Large intestine (tissue), 3 donors: Measurements from ENCODE around the gene SLC22A1. TPM values are rescaled to one million over a fixed set of nuclear protein-coding genes. Genes with fewer than 3 reads are reported as not detected.

Experiments used
- DNase-seq, 2 donors: peaks; one replicate each; pipeline versions ENCODE4 v3.0.0 to v3.0.0-alpha.2; 2013
- H3K27ac ChIP-seq: one replicate; pipeline ENCODE4 v1.5.1; 2013; ENCODE audit warnings: low read length
- H3K27me3 ChIP-seq: 2 replicates; pipeline ENCODE4 v1.6.1; 2013; ENCODE audit warnings: low read length; ENCODE audit not compliant: control insufficient read depth, insufficient read depth
- H3K36me3 ChIP-seq: 2 replicates; pipeline ENCODE4 v1.6.1; 2013; ENCODE audit warnings: low read length; ENCODE audit not compliant: control insufficient read depth, insufficient read depth
- H3K4me1 ChIP-seq: one replicate; pipeline ENCODE4 v1.6.1; 2013; ENCODE audit warnings: low read length; ENCODE audit not compliant: control insufficient read depth, insufficient read depth
- H3K4me3 ChIP-seq: one replicate; pipeline ENCODE4 v1.5.1; 2013; ENCODE audit warnings: low read length
- H3K9me3 ChIP-seq: one replicate; pipeline ENCODE4 v1.6.1; 2013; ENCODE audit warnings: mild to moderate bottlenecking, low read depth, low read length, moderate library complexity; ENCODE audit not compliant: control insufficient read depth
- WGBS: methylation state at CpG from one replicate; pipeline ENCODE4 v1.1.5; 2013; ENCODE audit warnings: low lambda C conversion rate; ENCODE audit not compliant: insufficient coverage; 5-methylcytosine and 5-hydroxymethylcytosine counted together
- polyA plus RNA-seq: library from polyadenylated mRNA; unstranded; fragments of 120-200 nt; gene quantifications from one replicate; pipeline ENCODE4 v1.2.1, GENCODE V29; 2013

Gene SLC22A1
- polyA plus RNA-seq, 1 donor, result 0.57 TPM

DNA sequence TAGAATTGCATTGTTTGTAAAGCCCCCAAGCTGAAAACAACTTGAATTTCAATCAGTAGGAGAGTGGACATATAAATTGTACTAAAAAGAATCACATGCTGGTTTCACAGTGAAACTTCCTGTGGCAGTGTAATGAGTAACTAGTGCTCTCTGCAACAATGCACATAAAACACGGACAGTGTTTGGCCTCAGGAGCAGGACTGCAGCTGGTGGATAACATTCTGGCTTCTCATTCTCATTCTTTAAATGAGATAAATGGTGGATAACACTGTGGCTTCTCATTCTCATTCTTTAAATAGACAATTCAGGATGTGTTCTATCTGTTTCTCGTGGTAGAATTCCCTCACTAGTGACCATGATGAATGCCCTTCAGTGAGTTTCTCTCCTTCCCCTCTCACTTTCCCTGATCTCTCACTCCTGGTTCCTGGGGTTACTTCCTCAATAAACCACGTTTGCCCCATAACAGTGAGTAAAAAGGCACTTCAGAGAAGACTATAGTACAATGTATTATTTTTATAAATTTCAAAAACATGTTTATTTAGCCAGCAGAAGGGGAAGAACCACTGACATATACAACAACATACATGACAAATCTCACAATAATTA, 77.1 kb downstream of the SLC22A1 start:
- 0% methylated on average over 2 of the region's 3 CpGs for WGBS
- Histone ChIP-seq H3K27ac (peak overlapping the region; percentile 62), H3K36me3 (no peaks in the 10 kb centered on the region), H3K4me1 (peaks cover 7% of the 10 kb centered on the region), H3K27me3 (no peaks in the 10 kb centered on the region), H3K4me3 (no peak overlapping the region), H3K9me3 (peaks cover 11% of the 10 kb centered on the region)
- DNase-seq, result peak; percentile 36 to 84

GRCh38 chr6:160201061-160201460, 79.4 kb downstream of the SLC22A1 start:
- H3K9me3 ChIP-seq, result no peaks in the 10 kb centered on the region
- no peak for DNase-seq
- H3K36me3 ChIP-seq, result no peaks in the 10 kb centered on the region
- WGBS, result no CpG with 5 or more reads among the region's 2 CpGs
- H3K27ac ChIP-seq, result no peak overlapping the region
- H3K4me3 ChIP-seq, result no peak overlapping the region
- H3K4me1 ChIP-seq, result peaks cover 7% of the 10 kb centered on the region
- no peaks in the 10 kb centered on the region for H3K27me3 ChIP-seq

- Histone ChIP-seq H3K9me3 (peaks cover 5% of the 10 kb centered on the region), H3K36me3 (no peaks in the 10 kb centered on the region), H3K4me3 (no peak overlapping the region), H3K4me1 (peaks cover 7% of the 10 kb centered on the region), H3K27me3 (no peaks in the 10 kb centered on the region), H3K27ac (no peak overlapping the region)
- no peak for DNase-seq
- WGBS, result no CpG with 5 or more reads among the region's 2 CpGs
Measured at GRCh38 chr6:160202411-160202810, 80.8 kb downstream of the SLC22A1 start.

- Histone ChIP-seq H3K4me1 (peaks cover 7% of the 10 kb centered on the region), H3K27me3 (no peaks in the 10 kb centered on the region), H3K9me3 (peaks cover 8% of the 10 kb centered on the region), H3K4me3 (no peak overlapping the region), H3K27ac (no peak overlapping the region), H3K36me3 (no peaks in the 10 kb centered on the region)
- no CpG with 5 or more reads among the region's 3 CpGs for WGBS
- no peak for DNase-seq
Measured at GRCh38 chr6:160203076-160203475, 81.5 kb downstream of the SLC22A1 start.

DNA sequence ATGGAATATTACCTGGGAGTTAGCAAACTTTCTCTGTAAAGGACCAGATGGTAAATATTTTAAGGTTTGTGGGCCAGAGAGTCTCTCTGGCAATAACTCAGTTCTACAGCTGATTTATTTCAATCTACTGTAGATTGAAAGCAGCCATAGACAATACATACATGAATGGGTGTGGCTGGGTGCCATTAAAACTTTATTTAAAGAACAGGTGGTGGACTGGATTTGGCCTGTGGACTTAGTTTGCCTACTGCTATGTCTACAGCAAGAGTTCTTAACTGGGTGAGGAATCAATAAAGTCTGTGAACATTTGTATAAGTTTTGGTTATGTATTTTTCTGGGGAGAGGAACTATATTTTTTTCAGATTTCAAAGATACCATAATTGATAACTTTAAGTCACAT, 81.9 kb downstream of the SLC22A1 start:
- Histone ChIP-seq H3K9me3 (peaks cover 8% of the 10 kb centered on the region), H3K36me3 (no peaks in the 10 kb centered on the region), H3K4me3 (no peak overlapping the region), H3K27ac (no peak overlapping the region), H3K27me3 (no peaks in the 10 kb centered on the region), H3K4me1 (peaks cover 7% of the 10 kb centered on the region)
- no peak for DNase-seq

DNA sequence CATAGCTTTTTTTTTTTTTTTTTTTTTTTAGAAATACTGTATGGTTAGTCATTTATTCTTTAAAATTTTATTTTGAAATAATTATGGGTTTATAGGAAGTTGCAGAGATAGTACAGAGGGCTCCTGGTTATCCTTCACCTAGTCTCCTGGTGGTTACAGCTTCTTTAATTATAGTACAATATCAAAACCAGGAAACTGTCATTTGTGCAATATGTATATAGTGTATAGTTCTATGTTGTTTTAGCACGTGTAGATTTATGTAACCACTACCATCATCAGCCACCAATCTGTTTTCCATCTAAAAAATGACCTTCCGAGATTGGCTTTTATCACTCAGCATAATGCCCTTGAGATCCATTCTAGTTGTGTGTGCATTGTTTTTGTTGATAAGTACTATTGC, 82.3 kb downstream of the SLC22A1 start:
- Histone ChIP-seq H3K4me3 (no peak overlapping the region), H3K4me1 (peaks cover 4% of the 10 kb centered on the region), H3K36me3 (no peaks in the 10 kb centered on the region), H3K27ac (no peak overlapping the region), H3K9me3 (peaks cover 8% of the 10 kb centered on the region), H3K27me3 (no peaks in the 10 kb centered on the region)
- 100% methylated on average over 1 of the region's 2 CpGs for whole genome bisulfite sequencing
- DNase-seq, result no peak

DNA sequence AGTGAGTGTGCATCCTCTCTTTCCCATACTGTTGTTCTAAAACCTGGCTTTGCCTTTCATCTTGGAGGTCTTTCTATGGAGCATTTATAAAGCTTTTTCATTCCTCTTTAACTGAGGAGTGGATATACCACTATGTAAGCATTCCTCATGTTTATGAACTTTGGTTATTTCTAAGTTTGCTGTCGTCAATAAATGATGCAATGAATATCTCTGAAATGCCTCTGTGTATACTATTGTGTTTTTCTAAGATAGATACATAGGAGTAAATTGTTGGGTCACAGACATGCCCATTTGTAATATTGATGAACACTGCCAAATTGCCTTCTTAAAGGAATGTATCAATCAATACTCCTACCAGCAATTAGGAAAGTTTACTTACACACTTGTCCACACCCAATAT, 83.1 kb downstream of the SLC22A1 start:
- peaks cover 8% of the 10 kb centered on the region for H3K9me3 ChIP-seq
- DNase-seq, result no peak
- H3K27me3 ChIP-seq, result no peaks in the 10 kb centered on the region
- no peaks in the 10 kb centered on the region for H3K36me3 ChIP-seq
- no peak overlapping the region for H3K27ac ChIP-seq
- no CpG with 5 or more reads among the region's 1 CpG for WGBS
- no peak overlapping the region for H3K4me3 ChIP-seq
- H3K4me1 ChIP-seq, result no peaks in the 10 kb centered on the region

- no peak overlapping the region for H3K4me3 ChIP-seq
- no peaks in the 10 kb centered on the region for H3K27me3 ChIP-seq
- H3K4me1 ChIP-seq, result no peaks in the 10 kb centered on the region
- WGBS, result 100% methylated on average over 3 of the region's 3 CpGs
- DNase-seq, result no peak
- H3K36me3 ChIP-seq, result no peaks in the 10 kb centered on the region
- no peak overlapping the region for H3K27ac ChIP-seq
- H3K9me3 ChIP-seq, result peaks cover 8% of the 10 kb centered on the region
Measured at GRCh38 chr6:160207618-160208017, 86.0 kb downstream of the SLC22A1 start.

Other genes starting within 250 kb of the SLC22A1 start
- gene MAS1, start 230.8 kb upstream of the SLC22A1 start, polyA plus RNA-seq, result 0.01 TPM
- gene IGF2R, start 152.7 kb upstream of the SLC22A1 start, polyA plus RNA-seq, result 81.5 TPM
- 0.04 TPM for gene SLC22A2, start 137.0 kb downstream of the SLC22A1 start, polyA plus RNA-seq
- gene SLC22A3, start 226.6 kb downstream of the SLC22A1 start, polyA plus RNA-seq, result 2.5 TPM